Memory B cell (primary cell): ENCODE data around the gene CDS2.

ENCODE experiments used
- ATAC-seq: fragments of 150-1000 bp; cut with Tn5 transposase; 2 replicates; pipeline ENCODE4 v1.10.0; 2021; ENCODE audit warnings: low read depth, mild to moderate bottlenecking, moderate library complexity
- DNase-seq, 2 donors: peaks; one replicate each; pipeline ENCODE4 v3.0.0; 2022; ENCODE audit warnings: low spot score in 2 of 2
- H3K27ac Mint-ChIP-seq: one replicate; pipeline ENCODE4 v1.8.0; 2022; ENCODE audit warnings: mild to moderate bottlenecking, moderate library complexity, mixed read lengths
- H3K27me3 Mint-ChIP-seq: one replicate; pipeline ENCODE4 v1.8.0; 2022; ENCODE audit warnings: mixed read lengths
- H3K36me3 Mint-ChIP-seq: one replicate; pipeline ENCODE4 v1.8.0; 2022; ENCODE audit warnings: mild to moderate bottlenecking, mixed read lengths
- H3K4me1 Mint-ChIP-seq: one replicate; pipeline ENCODE4 v1.8.0; 2022; ENCODE audit warnings: mixed read lengths
- H3K4me3 Mint-ChIP-seq: one replicate; pipeline ENCODE4 v1.8.0; 2022; ENCODE audit warnings: mild to moderate bottlenecking, moderate library complexity, mixed read lengths
- H3K9me3 Mint-ChIP-seq: one replicate; pipeline ENCODE4 v1.8.0; 2022; ENCODE audit warnings: mixed read lengths

Gene CDS2

DNA sequence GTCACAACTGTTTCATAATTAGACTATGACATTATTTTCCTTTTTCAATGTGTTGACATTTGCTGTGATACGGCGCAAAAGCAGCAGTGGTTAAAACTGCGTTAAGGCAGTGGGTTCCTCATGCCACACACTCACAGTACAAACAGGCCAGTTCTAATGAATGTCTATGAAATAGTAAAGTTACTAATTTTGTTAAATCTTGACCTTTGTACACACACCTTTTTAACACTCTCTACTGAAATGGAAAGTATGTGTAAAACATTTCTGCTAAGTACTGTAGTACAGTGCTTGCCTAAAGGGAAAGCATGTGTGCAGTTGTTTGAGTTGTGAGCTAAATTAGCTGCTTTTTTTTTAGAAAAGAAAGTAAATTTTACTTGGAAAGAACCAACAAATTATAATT is 60.3 kb downstream of the CDS2 start:
- Mint-ChIP-seq H3K4me1 (peaks cover 1% of the 10 kb centered on the region), H3K27me3 (no peaks in the 10 kb centered on the region), H3K27ac (no peak overlapping the region), H3K4me3 (no peak overlapping the region), H3K36me3 (peaks cover 15% of the 10 kb centered on the region), H3K9me3 (no peaks in the 10 kb centered on the region)
- DNase-seq = no peak
- no peak for ATAC-seq

DNA sequence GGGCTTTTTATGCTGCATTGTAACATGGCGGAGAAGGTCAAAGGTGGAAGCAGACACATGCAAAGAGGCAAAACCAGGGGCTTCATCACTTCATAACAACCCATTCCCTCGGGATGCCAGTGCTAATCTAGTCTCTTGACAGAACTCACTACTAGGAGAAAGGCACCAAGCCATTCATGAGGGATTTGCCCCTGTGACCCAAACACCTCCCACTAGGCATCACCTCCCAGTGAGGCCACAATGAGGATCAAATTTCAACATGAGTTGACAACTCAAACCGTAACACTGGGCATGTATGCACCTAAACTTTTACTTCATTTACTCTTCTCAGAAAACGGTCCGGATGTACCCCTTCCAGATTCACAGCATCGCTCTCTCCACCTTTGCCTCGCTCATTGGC is 61.9 kb downstream of the CDS2 start:
- H3K4me3 Mint-ChIP-seq = no peak overlapping the region
- DNase-seq (no peak), ATAC-seq (no peak)
- H3K9me3 Mint-ChIP-seq = no peaks in the 10 kb centered on the region
- peak overlapping the region; percentile 38 for H3K27ac Mint-ChIP-seq
- peaks cover 10% of the 10 kb centered on the region for H3K36me3 Mint-ChIP-seq
- no peaks in the 10 kb centered on the region for H3K27me3 Mint-ChIP-seq
- H3K4me1 Mint-ChIP-seq = peaks cover 7% of the 10 kb centered on the region

DNA sequence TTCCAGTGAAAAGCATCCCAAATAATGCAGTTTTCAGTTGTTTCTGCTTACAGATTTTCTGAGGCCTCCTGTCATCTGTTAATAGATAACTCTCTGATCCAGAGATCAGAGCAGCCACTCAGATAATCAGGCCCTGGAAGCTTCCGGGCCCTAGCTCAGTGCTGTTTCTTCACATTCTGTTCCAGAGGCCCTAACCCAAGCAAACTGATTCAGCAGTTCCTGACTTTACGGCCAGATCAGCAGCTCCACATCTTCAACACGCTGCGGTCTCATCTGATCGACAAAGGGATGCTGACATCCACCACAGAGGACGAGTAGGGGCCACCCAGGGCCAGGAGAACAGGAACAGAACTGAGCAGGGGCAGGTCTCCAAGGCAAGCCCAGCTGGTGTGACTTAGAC is 63.1 kb downstream of the CDS2 start:
- peaks cover 7% of the 10 kb centered on the region for H3K4me1 Mint-ChIP-seq
- H3K4me3 Mint-ChIP-seq = no peak overlapping the region
- DNase-seq = no peak
- peak overlapping the region; percentile 22 for H3K27ac Mint-ChIP-seq
- no peak for ATAC-seq
- peaks cover 9% of the 10 kb centered on the region for H3K36me3 Mint-ChIP-seq
- no peaks in the 10 kb centered on the region for H3K9me3 Mint-ChIP-seq
- H3K27me3 Mint-ChIP-seq = no peaks in the 10 kb centered on the region

DNA sequence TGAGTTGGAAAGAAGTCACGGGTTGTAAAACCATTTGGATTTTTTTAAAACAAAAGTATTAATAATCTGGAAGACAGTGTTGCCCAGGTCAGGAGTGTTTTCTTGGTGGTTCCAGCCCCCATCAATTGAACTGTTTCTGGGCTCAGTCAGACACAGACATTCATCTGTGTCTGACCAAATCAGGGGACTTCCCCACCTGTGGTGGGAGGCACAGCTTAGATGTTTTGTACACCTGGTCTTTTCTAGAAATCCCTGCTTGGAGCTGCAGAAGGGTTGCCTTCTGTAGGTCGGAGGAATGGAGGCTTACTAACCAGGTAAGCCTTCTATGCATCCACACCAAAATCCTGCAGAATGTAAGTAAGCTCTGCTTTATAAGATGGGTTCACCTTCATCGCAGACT is 63.6 kb downstream of the CDS2 start:
- peaks cover 9% of the 10 kb centered on the region for H3K36me3 Mint-ChIP-seq

DNA sequence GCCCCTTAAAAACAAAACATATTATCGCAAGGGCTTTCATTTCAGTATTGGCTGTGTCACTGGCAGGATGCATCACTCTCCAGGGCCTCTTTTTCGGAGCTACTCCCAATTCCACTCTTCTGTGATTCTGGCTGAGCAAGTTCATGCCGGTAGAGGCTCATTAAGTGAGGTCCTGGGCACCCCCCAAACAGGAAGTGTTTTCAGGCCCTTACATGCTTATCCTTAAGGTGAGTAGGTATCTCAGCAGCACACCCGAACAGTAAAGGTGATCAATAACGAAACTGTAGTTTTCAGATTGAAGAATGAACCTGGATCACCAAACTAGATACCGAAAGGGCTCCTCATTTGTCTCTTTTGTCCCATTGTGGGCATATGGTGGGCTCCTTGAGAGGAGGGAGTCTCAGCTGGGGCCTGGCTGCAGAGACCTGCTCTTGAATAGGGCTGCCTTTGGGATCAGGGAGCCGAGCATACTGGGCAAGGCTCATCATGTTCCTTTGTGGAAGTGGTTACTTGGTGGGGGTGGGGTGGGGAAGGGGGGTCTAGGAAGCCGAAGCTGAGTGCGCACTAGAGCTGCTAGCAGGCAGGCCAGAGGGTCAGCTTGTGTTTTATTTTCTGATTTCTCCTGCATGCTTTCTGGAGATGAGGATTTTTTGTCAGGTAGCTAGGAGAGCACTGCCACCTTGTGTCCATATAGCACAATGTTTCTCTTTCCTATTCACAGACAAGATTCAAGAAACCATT is 65.2 kb downstream of the CDS2 start:
- Mint-ChIP-seq H3K27me3 (no peaks in the 10 kb centered on the region), H3K27ac (peak overlapping the region; percentile 82), H3K9me3 (no peaks in the 10 kb centered on the region), H3K4me3 (no peak overlapping the region), H3K36me3 (peaks cover 9% of the 10 kb centered on the region), H3K4me1 (peaks cover 7% of the 10 kb centered on the region)
- peak in 1 of 2 donors; percentile 36 for DNase-seq
- ATAC-seq = peak; percentile 76

More for the DNA sequence above, 63.6 kb downstream of the CDS2 start:
- peak overlapping the region; percentile 22 for H3K27ac Mint-ChIP-seq
- DNase-seq = no peak
- H3K4me3 Mint-ChIP-seq = no peak overlapping the region
- no peaks in the 10 kb centered on the region for H3K9me3 Mint-ChIP-seq
- H3K27me3 Mint-ChIP-seq = no peaks in the 10 kb centered on the region
- peaks cover 7% of the 10 kb centered on the region for H3K4me1 Mint-ChIP-seq
- peak; percentile 35 for ATAC-seq

DNA sequence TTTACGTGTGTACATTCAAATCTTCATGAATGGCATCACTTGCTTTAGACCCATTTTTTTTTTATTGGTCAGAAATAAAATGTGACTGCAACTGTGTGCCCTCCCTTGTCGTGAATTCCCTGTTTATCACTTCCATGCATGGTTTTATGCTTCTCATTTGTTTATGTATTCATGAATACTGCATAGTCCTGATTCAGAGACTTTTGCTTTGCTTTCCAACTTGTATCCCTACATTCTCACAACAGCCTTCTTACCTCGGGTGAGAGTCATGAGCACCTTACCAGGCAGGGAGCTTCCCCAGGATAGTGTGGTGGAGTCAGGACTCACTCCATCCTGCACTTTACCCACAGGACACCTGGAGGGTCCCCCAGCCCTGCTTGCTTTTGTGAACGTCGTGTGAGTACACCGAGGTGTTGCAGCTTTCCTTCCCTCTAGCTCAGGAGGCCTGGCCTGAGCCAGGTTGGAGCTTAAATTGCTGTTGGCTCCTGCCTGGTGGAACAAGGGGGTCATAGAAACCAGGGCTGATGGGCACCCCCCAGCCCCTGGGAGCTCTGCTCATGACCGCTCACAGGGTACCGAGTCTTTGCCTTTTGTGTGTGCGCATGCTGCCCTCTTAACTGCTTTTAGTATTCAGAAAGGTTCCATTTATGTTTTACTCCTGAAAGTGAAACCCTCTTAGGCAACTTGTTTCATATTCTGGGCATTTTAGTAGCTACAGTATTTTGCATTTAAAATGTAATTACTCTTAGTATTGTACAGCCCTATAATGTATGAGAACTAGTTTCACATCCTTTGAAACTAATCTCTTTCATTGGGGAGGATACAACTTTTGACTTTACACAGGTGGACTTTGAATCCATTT is 66.0 kb downstream of the CDS2 start:
- Mint-ChIP-seq H3K4me1 (peaks cover 7% of the 10 kb centered on the region), H3K27ac (peak overlapping the region; percentile 82), H3K9me3 (no peaks in the 10 kb centered on the region), H3K27me3 (no peaks in the 10 kb centered on the region), H3K36me3 (peaks cover 9% of the 10 kb centered on the region), H3K4me3 (no peak overlapping the region)
- ATAC-seq (no peak), DNase-seq (no peak)

DNA sequence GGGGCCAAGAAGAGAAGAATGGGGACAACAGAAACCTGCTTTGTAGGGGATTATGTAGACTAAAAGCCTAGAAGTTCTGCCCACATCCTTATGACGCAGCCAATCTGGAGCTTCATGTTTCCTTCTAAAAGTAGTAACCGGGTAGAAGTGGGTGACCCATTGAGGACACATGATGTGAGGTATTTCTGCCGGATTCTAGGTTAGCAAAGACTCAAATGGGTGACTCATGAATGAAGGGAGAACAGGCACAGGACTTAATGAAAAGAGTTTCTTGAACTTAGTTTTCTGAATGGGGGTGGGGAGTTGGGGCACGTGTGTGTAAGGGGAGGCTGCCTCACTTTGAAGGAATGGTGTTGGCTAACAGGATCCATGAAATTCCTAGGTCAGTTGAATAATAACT is 68.8 kb downstream of the CDS2 start:
- peaks cover 7% of the 10 kb centered on the region for H3K4me1 Mint-ChIP-seq
- no peaks in the 10 kb centered on the region for H3K9me3 Mint-ChIP-seq
- ATAC-seq (no peak), DNase-seq (no peak)
- H3K27me3 Mint-ChIP-seq = no peaks in the 10 kb centered on the region
- H3K4me3 Mint-ChIP-seq = no peak overlapping the region
- peaks cover 13% of the 10 kb centered on the region for H3K36me3 Mint-ChIP-seq
- peak overlapping the region; percentile 45 for H3K27ac Mint-ChIP-seq

DNA sequence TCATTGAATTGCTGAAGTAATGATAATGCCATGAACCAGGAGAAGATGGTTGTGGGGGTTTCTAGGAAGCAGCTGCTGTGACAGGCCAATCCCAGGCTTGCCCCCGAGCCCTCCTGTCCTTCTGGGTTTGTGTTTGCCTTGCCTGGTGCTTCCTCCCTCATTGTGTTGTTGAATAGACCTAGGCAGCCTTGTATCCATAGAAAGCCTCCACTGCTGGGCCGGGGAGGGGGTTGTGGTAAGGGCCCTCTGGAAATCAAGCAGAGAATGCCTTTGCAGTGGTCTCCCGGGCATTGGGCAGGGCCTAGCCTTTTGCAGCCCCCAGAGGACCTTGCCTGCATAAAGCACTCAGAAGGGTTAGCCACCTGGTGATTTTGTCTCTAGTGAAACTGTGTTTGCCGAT is 69.3 kb downstream of the CDS2 start:
- Mint-ChIP-seq H3K4me1 (peaks cover 7% of the 10 kb centered on the region), H3K27me3 (no peaks in the 10 kb centered on the region), H3K4me3 (no peak overlapping the region)

DNA sequence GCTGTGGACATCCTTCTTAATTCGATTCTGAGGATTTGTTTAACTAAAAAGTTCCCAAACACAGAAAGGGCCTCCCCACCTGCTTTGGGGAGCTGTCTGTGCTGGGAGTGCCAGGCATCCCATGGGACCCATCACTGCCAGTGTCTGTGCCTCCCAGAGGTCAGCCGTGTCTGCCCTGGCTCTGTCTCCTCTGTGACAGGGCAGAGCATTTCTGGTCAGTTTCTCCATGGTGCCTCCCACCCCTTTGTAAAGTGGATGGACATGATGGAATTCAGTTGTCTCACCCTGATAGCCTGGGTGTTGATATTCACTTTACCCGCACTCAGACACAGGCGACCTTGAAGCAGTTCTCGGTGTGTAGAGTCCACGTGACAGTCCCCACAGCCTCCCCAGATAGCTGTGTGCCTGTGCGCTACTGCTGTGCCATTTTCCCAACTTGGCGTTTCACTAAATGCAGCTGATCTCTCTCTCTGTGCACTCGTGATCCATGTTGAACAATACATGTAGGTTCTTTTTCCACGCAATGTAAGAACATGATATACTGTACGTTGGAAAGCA is 70.5 kb downstream of the CDS2 start:
- H3K27ac Mint-ChIP-seq = no peak overlapping the region
- H3K4me1 Mint-ChIP-seq = peaks cover 8% of the 10 kb centered on the region
- H3K9me3 Mint-ChIP-seq = no peaks in the 10 kb centered on the region
- no peaks in the 10 kb centered on the region for H3K27me3 Mint-ChIP-seq
- DNase-seq (no peak), ATAC-seq (no peak)
- H3K4me3 Mint-ChIP-seq = no peak overlapping the region
- peaks cover 11% of the 10 kb centered on the region for H3K36me3 Mint-ChIP-seq

More for the DNA sequence above, 69.3 kb downstream of the CDS2 start:
- Mint-ChIP-seq H3K27ac (no peak overlapping the region), H3K9me3 (no peaks in the 10 kb centered on the region), H3K36me3 (peaks cover 13% of the 10 kb centered on the region)
- ATAC-seq (no peak), DNase-seq (no peak)

DNA sequence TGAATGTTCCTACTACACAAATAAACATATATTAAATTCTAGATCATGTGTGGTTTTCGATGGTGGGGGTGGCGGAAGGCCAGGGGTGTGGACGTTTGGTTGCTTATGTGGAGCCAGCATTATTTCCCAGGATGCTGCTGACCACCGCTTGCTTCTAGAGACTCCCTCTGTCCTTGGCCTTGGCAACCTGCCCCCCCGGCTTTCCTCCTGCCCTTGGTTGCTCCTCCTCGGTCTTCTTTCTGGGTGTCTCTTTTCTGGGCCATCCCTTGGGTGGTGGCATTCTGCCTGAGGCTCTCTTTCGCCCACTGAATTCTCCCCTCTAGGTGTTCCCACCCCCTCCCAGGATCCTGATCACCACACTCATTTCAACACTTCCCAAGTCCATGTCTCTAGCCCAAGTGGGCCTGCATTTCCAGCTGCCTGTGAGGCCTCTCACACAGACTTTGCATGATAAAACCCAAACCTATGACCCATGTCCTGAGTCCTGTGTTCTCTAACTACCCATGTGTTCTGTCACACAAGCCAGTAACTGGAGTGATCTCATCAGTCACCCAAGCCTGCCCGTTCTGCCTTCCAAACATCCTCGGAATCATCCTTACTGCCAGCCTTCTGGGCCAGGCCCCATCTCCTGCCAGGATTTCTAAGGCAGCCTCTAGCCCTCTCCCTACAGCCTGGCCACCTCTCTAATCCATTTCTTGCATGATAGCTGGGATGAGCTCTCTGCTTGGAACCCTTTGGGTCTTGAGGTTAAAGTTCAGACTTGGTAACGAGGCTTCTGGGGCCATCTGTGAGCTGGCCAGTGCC is 71.2 kb downstream of the CDS2 start:
- no peak for DNase-seq

DNA sequence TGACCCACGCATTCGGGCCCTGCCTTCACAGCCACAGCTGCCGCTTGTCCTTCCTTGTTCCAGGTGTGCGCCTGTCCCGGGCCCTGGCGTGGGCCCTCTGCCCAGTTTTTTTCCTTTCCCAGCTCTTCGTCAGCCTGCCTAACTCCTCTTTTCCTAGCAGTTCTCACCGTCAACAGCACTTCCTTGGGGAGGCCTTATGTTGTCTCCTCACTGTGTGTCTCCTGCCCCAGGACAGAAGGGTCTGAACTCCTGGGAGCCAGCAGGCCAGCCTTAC is 71.8 kb downstream of the CDS2 start:
- H3K9me3 Mint-ChIP-seq = no peaks in the 10 kb centered on the region
- ATAC-seq = no peak
- peaks cover 13% of the 10 kb centered on the region for H3K36me3 Mint-ChIP-seq
- no peak overlapping the region for H3K4me3 Mint-ChIP-seq
- no peaks in the 10 kb centered on the region for H3K27me3 Mint-ChIP-seq
- H3K27ac Mint-ChIP-seq = no peak overlapping the region
- DNase-seq = no peak
- peaks cover 10% of the 10 kb centered on the region for H3K4me1 Mint-ChIP-seq

More for the DNA sequence above, 71.2 kb downstream of the CDS2 start:
- Mint-ChIP-seq H3K4me3 (no peak overlapping the region), H3K9me3 (no peaks in the 10 kb centered on the region), H3K36me3 (peaks cover 13% of the 10 kb centered on the region), H3K4me1 (peaks cover 10% of the 10 kb centered on the region), H3K27ac (peak overlapping the region; percentile 80), H3K27me3 (no peaks in the 10 kb centered on the region)
- ATAC-seq = no peak

DNA sequence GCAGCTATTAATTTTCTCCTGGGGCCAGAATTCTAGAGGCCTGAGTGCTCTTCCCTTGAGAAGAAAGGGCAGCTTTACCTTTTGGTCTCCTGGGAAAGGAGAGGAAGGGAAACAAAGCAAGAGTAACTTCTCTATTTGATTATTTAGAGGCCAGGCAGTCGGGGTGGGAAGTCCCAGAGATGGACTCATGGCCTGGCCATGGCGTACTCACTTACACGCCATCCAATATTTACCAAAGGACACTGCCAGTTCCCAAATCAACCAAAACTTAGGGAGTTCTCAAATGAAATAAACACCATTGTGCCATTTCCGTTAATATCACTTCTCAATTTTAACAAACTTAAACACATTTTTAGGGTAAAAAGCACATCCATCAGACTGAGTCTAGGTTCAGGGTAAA is 76.6 kb downstream of the CDS2 start:
- peaks cover 10% of the 10 kb centered on the region for H3K36me3 Mint-ChIP-seq
- ATAC-seq (no peak), DNase-seq (no peak)
- peaks cover 16% of the 10 kb centered on the region for H3K4me1 Mint-ChIP-seq
- no peak overlapping the region for H3K27ac Mint-ChIP-seq
- H3K9me3 Mint-ChIP-seq = no peaks in the 10 kb centered on the region
- no peak overlapping the region for H3K4me3 Mint-ChIP-seq
- H3K27me3 Mint-ChIP-seq = no peaks in the 10 kb centered on the region

DNA sequence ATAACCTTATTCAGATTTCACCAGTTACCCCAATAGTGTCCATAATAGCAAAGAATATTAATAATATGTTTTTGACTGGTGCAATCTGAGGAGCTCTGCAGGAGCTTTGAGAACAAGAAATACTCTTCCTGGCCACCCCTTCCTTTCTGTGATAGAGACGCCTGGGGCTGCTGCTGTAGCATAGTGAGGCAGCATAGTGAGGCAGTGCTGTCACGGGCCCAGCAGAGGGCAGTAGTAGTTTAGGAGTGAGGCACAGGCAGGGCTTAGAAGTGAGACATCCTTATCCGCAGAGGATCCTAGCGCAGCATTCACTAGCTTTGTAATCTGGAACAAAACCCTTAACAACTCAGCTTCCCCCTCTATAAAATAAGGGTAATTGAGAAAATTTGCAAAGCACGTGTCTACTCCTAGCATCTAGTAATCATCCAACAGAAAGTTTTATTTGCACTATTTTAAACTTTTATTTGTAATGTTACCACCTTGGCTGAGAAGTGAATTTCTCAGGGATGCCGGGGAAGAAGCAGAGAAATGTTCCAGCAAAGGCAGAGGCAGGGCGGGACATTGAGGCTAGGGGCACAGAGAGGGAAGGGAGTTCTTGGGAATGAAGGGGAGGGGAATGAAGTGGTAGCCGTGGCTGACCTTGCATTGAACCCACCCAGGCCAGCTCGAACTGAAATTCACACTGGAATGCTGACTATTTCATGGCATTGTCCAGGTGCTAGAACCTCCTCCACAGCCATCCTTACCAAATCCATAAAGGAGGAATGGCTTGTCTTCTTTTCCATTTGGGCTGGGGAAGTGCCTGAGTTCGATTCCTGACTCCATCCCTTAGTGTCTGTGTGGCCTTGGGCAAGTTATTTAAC is 78.8 kb downstream of the CDS2 start:
- Mint-ChIP-seq H3K27me3 (no peaks in the 10 kb centered on the region), H3K4me3 (no peak overlapping the region), H3K9me3 (no peaks in the 10 kb centered on the region), H3K36me3 (peaks cover 9% of the 10 kb centered on the region), H3K4me1 (peaks cover 16% of the 10 kb centered on the region), H3K27ac (no peak overlapping the region)
- ATAC-seq (peak; percentile 99), DNase-seq (peak; percentile 56 to 62)
